ENCODE measurements around the gene SIAH3.
"Not testable (repeated sequence)": the region's sequence is repeated elsewhere in the genome, so short reads cannot be mapped to it uniquely, and the experiment has no call there.

SIAH3 gene

DNA sequence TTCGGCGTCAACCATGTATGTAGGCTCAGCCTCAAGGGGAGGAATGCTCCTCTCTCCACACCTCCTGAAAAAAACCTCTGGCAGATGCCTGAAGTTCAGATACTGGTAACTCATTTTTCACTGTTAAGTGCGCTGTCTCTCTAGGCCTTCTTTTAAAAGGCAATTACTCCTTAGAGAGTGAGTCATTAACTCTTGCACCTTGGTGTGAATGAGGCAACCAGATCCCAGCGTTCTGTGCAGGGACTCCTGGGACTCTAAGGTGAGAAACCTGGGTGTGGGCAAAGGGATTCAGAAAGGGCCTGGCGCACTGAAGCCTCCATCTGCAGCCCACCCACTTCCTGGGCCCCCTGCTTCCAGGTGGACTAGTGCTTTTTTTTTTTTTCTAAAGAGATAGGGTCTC is 71.7 kb downstream of the SIAH3 start:
- no peak for DNase-seq

DNA sequence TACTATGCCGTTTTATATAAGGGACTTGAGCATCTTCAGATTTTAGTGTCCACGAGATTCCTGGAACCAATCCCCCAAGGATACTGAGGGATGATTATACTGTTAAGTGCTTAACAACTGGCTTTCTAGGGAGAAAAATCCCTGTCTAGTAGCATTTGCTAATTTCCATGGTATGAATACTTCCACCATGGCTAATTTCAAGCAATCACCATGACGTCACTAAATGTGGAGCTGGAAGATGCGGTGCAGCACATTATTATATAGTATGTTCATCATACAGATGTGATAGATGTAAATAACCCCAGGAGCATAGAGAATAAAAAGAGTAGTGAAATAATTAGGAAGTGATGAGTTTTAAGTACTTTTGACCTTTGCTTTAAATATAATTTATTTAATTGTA is 72.7 kb downstream of the SIAH3 start:
- no peak for DNase-seq

DNA sequence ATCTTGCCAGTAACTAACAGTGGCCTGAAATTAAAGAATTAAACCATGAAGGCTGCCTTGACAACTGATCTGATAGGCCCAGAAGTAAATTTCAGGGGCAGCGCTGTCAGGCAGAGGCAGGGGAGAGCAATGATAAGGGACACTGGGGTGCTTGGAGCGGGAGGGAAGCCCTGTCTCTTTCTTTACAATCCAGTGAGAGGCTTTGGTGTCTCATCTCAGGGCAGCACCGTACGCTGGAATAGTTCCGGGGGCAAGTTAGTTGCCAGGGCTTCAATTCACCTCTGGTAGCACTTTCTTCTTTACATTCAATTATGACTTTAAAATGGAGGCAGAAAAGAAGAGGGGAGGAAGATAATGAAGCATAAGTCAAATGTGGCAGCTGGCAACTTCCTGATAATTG is 74.8 kb downstream of the SIAH3 start:
- DNase-seq, result no peak

DNA sequence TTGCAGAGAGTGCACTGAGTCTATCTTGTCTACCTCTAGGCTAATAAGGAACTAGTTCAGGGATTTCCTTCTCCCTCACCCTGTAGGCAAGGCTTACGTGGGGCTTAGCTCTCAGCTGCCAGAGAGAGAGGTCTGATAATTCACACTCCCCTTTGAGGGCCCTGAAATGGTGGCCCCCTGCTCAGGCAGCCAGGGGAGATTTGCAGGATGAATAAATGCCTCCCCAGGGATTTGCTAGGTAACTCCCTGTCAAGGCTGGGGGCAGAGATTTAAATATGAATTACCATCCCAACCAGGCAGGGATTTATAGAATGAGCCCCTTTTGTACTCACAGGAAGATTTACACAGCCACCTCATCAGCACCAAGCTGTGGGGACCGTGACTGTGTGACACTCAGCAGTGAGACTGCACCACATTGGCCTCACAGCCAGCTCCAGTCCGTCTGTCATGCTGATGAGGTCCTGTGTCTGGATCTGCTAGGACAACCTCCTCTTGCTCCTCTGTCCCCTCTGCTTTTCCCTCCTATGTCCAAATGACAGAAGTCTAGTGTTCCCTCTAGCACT is 76.1 kb downstream of the SIAH3 start:
- no peak for DNase-seq

DNA sequence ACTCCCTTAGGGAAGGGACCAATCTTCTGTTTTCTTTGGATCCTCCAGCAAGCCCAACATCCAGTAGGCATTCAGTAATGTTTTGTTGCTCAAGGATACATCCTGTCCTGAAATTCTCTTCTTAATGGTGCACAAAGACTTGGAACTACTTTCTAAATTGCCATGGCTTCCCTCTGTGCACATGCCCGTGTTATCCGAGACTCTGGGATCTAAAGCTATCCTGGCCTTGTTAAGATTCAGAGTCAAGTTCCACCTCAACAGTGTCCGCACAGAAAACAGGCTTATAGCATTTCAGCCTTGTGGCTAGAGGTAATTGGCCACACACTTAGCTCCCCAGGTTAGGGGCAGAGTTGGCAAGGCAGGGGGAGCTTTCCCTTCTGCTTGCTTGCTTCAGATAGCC is 77.6 kb downstream of the SIAH3 start:
- no peak for DNase-seq

DNA sequence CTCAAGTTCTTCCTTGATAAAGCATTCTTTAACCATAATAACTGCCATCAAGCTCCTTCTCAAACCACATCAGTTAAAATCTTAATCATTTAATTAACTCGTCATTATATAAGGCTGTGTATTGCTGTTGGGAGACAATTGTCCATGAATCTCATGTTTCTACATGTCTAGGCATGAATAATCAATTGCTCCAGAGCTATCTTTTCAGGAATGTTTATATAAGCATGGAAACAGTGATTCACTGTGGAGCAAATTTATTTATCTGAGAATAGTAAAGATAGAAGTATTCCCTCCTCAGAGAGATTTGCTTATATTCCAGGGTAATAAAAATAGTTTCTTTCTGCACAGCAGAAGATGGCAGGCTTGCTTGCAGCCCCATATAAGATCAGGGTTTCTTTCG is 78.3 kb downstream of the SIAH3 start:
- no peak for DNase-seq

DNA sequence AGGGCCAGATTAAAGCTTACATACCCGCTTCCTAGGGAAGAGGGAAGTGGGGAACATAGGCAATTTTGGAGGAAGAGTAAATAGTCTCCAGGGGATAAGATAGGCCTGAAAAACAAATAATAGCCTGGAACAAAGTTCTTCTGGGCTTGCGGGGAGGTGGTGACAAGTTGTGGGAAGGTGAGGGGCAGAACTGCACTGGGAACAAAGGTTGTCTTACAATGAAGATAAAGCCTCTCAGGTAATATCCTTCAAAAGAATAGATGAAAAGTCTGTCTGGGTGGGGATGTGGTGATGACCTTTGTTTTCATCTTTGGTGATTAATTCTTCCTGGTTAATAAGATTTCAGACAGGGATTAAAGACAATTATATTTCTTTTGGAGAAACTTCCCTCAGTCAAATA is 80.7 kb downstream of the SIAH3 start:
- DNase-seq, result no peak

DNA sequence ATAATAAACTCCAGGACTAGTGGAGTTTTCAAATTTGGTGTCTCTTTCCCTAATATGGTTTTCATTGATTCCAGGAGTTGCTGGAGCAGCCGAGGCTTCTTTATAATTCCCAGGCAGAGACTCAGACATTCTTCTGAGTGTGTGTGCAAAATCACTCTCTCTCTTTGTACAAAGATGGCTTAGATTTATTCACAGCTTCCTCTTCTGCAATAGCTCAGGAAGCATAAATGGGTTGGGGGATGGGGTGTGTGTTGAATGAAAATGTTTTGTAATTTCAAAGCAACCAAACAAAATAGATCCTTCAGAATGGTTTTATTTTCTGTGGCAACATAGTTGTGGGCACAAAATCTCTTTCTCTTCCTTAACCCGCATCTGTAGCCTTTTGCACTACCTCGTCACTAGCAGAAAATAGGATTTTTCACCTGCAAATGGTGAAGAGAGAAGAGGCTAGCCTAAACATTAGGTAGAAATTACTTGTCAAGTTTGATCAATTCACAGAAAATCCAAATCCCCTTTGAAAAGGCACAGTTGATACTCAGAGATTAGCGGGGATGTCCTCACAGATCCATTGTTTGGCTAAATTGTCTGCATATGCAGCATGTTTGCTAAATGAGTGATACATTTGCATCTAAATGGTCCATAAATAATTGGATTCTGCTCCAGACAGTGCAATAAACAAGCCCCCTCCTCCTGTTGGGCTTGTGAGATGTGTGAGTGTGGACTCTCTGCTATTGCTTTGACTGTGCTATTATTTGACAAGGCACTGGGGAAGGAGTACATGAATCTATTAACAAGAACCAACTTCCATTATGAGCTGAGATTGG is 82.7 kb downstream of the SIAH3 start:
- no peak for DNase-seq

DNA sequence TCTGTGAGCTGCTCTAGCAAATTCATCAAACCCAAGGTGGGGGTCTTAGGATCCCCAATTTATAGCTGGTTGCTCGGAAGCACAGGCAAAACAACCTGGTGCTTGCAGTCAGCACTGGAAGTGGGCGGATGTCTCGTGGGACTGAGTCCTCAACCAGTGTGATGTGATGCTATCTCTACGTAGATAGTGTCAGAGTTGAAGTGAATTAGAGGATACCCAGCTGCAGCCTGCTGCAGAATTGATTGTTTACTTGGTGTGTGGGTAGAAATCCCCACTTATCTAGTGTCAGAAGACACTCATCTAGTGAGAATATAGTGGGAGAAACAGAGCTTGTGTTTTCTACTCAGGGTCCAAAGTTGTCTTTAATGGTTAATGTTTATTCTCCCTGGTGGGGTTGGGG is 86.1 kb downstream of the SIAH3 start:
- DNase-seq, result no peak

DNA sequence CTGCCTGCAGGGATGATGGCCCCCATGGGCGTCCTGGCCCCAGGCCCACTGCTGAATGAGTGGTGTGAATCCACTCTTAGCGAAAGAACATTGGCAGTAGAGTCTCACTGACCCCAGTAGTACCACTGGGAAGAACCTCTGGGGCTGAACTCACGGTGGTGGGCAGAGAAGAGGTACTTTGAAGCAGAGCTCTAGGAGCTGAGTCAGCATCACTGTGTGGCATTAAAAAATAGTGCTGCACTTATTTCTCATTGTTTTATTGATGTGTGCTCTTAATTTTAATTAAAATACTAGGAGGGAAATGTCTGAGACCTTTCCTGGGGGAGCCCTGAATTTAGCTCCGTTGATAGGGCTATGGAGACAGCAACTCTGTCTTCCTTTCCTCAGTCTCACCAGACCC is 88.1 kb downstream of the SIAH3 start:
- DNase-seq, result no peak

DNA sequence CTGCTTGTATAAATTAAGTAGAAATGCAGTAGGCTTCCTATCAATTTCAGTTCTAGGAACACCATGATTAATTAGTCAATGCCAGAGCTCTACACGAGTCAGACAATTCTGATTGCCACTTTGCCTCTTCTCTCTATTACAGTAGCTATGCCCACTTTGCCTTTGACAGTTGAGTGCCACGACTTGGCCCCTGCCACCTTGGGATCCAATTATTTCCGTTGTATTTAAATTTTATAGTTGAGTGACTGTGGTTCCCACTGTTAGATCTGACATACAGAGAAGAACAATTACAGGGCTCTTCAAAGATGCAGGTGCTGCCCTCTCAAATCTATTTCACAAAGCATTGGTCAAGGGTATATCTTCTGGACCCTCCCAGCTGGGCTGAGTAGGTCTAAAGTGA is 94.0 kb downstream of the SIAH3 start:
- not testable (repeated sequence) for DNase-seq

DNA sequence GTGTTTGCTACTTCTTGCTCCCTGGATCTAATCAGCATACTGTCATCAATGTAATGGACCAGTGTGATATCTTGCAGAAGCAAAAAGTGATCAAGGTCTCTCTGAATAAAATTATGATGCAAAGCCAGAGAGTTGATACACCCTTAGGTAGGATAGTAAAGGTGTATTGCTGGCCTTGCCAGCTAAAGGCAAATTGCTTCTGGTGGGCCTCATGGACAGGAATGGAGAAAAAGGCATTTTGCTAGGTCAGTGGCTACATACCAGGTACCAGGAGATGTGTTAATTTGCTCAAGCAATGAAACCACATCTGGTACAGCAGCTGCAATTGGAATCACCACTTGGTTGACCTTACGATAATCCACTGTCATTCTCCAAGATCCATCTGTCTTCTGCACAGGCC is 95.1 kb downstream of the SIAH3 start:
- not testable (repeated sequence) for DNase-seq

DNA sequence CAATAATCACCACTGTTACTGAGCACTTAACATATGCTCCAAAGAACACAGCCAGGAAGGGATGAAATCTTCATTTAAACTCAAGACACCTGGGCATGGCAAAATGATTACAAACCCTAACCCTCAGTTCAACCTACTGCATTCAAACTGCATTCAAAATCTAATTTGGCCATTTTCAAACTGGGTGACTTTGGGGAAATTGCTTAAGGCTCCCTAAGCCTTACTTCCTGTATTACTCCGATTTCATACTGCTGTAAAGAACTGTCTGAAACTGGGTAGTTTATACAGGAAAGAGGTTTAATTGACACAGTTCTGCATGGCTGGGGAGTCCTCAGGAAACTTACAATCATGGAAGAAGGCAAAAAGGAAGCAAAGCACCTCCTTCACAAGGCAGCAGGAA is 99.0 kb downstream of the SIAH3 start:
- DNase-seq, result no peak

DNA sequence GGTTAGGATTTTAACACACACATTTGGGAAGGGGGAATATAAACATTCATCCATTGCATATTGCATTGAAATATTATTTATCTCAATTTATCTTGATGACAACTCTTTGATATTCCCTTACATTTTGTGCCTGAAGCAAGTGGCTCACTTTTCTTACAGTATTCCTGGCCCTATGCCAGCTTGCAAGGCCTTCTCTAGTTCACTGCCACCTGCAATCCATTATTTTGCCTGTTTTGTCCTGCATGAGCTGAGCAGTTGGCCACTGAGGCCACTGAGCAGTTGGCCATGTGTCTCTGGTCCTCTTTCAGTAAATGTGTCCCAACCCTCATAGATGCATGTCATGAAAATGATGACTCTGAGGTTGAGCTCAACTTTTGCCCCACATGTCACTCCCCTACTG is 99.7 kb downstream of the SIAH3 start:
- DNase-seq, result no peak

DNA sequence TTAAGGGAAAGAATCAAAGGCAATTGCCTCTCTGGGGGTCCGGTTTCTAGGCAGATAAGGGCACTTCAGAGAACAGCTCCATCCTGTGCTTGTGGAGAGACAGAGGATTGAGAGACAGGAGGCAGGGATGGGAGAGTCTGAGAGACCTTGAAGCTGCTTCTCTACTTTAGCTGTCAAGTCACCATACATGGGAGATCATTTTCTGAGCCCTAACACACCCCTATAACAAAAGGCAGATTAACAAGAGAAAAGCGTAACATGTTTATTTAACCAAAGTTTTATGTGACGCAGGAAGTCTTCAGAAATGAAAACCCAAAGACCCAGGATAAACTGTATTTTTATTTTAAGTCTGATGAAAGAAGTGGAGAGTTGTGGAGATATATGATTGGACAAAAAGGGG is 101.0 kb downstream of the SIAH3 start:
- DNase-seq, result no peak

DNA sequence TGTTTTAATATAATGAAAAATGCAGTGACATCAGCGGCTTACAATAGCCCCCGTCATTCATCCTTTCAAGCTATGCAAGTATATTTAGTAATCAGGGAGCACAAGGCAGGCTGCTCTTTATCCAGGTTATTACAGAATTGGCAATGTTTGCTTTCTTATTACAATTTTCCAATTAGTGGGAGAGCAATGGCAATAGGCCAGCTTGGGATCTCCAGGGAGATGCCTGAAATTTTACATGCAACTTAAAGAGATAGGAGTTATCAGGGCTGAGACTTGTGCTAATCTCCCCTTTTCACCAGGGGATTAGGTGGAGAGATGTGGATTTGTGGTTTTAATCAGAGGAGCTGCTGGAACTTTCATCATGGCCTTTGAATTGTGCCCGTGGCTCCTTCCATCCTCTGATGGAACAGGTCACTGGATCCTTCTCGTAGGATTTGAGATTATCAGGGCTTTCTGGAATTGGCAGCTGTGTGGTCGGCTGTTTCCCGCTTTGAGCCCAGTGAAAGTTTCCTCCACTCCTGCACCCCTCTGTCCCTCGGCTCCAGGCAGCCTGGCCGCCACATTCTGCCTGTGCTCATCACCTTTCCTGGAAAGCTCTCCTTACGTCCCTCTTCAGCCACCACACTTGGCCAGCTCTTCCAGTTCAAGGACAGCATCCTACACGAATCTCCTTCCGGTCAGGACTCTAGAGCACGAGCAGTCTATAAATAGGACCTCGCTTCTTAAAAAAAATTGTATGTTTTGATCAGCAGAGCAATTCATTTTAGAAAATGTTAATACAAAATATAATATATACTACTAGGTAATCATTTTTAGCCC is 102.4 kb downstream of the SIAH3 start:
- DNase-seq, result no peak

DNA sequence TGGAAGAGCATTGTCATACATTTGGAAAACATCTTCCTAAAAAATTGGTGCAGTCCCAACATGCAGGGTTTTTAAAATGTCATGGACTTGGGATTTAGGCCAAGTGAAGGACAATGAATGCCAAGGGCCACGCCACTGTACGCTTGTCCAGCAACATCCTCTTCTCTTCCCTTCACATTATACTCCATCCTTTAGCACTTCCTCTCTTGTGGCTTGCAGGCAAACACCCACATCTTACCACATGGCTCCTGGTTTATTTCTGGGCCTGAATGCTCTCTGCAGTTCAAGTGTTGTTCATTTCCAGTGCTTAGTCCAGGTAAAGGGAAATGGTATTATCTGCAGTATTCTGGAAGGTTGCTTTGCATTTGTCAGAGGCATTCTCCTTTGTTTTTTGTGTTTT is 104.5 kb downstream of the SIAH3 start:
- DNase-seq, result no peak

DNA sequence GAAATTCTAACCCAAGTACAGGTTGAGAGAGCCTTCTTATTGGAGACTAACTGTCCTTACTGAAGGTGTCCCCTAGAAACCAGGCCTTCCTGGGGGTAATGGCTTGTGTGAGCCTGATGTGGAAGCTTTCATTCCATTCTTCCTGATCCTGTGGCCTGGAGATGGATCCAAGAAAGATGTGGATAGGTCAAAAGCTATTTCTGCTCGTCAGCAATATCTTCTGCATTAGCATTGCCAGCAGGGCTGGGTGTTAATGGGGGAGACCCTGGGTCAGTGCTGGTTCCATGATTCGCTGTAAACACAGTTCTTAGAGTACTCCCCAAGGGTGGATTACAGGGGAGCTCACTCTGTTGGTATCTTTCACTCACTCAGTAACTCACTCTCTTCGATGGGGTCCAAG is 106.6 kb downstream of the SIAH3 start:
- no peak for DNase-seq

DNA sequence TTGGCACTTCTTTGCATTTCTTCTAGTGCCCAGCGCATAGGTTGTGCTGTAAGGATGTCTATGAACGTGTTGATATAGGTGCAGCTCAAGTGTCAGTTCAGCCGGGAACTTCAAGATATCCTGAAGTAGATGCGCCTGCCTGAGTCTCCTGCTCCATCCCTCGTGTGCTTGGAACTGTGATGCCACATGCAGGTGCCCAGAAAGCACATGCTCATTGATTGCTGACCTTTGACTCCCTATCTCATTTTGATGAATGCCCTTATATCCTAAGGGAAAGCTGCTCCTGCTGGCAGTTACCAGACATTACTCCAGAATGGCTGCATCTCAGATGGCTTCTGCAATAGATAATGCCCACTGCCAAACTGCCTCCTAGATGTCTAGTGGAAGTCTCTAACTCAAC is 108.6 kb downstream of the SIAH3 start:
- no peak for DNase-seq

DNA sequence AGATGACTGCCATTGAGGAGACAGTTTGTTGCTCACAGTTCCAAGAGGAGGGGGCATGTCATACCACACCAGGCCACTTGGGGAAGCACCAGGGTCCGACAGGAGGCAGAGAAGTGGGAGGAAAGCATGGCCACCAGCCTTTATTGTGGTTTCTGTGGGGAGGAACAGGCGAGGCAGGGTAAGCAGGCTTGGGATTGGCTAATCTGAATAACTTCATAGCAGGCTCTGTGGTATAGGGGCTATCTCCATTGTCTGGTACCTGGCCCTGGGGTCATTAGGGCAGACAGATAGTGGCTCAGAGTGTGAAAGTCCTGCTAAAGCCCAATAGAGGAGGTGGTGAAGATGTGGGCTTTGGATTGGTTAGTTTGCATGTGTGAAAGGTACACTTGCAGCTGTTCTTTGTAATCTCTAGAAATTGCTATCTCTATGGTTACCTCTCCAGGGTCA is 114.0 kb downstream of the SIAH3 start:
- no peak for DNase-seq

DNA sequence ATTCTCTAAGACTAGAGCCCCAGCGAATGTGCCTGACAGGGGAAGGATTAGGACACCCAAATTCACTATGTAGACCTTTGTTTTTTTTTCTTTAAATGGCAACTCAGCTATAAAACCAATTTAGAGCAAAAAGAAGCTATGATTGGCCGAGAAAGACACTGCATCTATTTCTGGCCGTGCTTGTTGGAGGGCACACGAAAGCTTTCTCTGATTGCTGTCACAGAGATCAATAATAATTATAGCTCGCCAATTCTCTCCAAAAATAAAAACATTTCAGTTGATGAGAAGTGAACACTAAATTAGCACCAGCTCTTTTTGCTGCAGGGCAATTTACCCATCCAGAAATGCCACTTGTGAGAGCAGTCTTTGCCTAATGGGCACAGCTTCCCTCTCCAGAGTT is 118.2 kb downstream of the SIAH3 start:
- no peak for DNase-seq

DNA sequence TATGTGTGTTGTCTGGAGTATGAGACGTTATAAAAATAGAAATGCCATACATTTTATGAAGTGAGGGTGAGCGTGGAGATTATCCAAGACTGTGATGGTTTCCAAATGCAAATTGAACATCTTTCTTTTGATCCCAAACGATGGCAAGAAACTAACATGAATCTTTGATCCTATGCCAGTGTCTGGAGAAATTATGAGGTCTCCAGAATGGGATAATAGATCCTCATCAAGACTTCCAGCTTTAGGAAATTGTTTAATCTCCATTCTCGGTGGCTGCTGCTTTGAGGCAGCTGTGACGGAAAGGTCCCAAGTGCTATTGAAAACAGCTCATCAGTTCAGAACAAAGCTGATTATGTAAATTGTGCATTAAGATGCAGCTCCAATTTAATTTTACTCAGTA is 118.6 kb downstream of the SIAH3 start:
- no peak for DNase-seq

DNA sequence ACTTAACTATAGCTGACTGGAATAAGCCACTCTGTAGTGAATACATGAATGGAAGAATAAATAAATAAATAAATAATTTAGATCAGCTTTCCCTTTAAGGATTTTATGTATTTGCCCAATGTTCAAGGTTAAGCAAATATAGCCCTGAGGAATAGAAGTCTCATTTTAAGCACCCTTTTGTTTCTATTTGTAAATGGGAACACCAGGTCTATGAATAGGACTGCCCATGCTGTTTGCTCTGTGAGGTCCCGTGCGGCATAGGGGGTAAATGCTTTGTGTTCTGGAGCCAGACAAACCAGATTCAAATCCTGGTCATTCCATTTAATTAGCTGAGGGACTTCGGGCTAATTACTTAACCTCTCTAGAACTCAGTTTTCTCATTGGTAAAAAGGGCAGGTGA is 120.1 kb downstream of the SIAH3 start:
- DNase-seq, result no peak

DNA sequence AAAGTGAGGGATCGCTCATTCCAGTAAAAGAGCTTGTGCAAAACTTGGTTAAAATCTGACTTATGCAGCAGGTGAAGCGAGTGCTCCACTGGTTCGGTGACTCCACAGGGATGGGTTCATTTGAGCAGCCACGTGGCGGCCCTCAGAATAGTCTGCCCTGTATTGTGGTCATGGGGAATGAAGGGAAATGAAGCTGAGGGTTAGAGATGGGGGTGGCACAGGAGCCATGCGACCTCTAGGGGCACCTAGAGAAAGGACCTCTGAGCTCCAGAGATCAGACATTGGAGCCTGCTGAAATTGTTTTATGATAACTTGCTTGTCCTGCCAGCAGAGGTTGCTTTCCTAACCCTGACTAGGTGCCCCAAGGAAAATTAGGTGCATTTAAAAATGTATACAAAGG is 122.8 kb downstream of the SIAH3 start:
- peak; percentile 42 for DNase-seq
